Panc1 (cell line): ENCODE data around the gene GLUL. TPM values are rescaled to one million over a fixed set of nuclear protein-coding genes. Genes with fewer than 3 reads are reported as not detected.

Source experiments
- ATAC-seq: fragments of 200-7000 bp; cut with Tn5 transposase; 2 replicates; pipeline ENCODE4 v1.9.1; 2020; ENCODE audit warnings: mild to moderate bottlenecking, moderate library complexity
- BruUV-seq: library from RNA; stranded (reverse); fragments of 400-500 nt; replicated peaks from 2 replicates; lab custom pipeline; 2021; lab: Mats Ljungman, UMichigan
- CTCF ChIA-PET: fragments of 300-600 bp; sonication (Branson Sonifier 250); formaldehyde crosslinking; loops from one replicate; lab custom pipeline; 2022; ENCODE audit warnings: antibody characterized with exemption; lab: Charles Lee
- POLR2A ChIA-PET: fragments of 300-600 bp; sonication (Branson Sonifier 250); formaldehyde crosslinking; loops from one replicate; lab custom pipeline; 2022; ENCODE audit warnings: antibody characterized with exemption; lab: Charles Lee
- DNase-seq: peaks from one replicate; pipeline ENCODE4 v3.0.0-alpha.2; 2010; ENCODE audit warnings: low read depth, low spot score
- H3K27ac ChIP-seq: 2 replicates; pipeline ENCODE4 v1.5.1; 2011; ENCODE audit warnings: mild to moderate bottlenecking, low read length, inconsistent platforms
- H3K27me3 ChIP-seq: fragments of 200-500 bp; sonication (Bioruptor generic); 2 replicates; pipeline ENCODE4 v1.6.0; 2014; ENCODE audit warnings: low read length, inconsistent platforms; ENCODE audit not compliant: control insufficient read depth, insufficient read depth
- H3K36me3 ChIP-seq: fragments of 200-500 bp; sonication (Bioruptor generic); 2 replicates; pipeline ENCODE4 v1.5.1; 2014; ENCODE audit warnings: inconsistent platforms, mild to moderate bottlenecking, low read length, moderate library complexity; ENCODE audit not compliant: control insufficient read depth, insufficient read depth
- H3K4me1 ChIP-seq: 2 replicates; pipeline ENCODE4 v1.5.1; 2011; ENCODE audit warnings: inconsistent platforms, mild to moderate bottlenecking, low read length, moderate library complexity; ENCODE audit not compliant: control insufficient read depth, insufficient read depth
- H3K4me3 ChIP-seq, 2 experiments: 2 replicates each; pipeline ENCODE4 v1.5.1; 2011 to 2012; ENCODE audit warnings: low read depth in 2 of 2, low read length in 2 of 2, mild to moderate bottlenecking in 2 of 2, inconsistent platforms in 1 of 2, moderate library complexity in 1 of 2
- H3K9me3 ChIP-seq: fragments of 200-500 bp; sonication (Bioruptor generic); 2 replicates; pipeline ENCODE4 v1.5.1; 2014; ENCODE audit warnings: low read depth, mild to moderate bottlenecking, inconsistent platforms, low read length, moderate library complexity; ENCODE audit not compliant: control insufficient read depth, insufficient read depth
- POLR2AphosphoS5 ChIP-seq: IDR thresholded peaks from 2 replicates; pipeline ENCODE4 v1.6.1; 2012; ENCODE audit warnings: mild to moderate bottlenecking, low read depth, low read length, moderate library complexity
- REST ChIP-seq, 2 experiments: IDR thresholded peaks; 2 replicates each; pipeline ENCODE4 v1.6.1; 2011 to 2012; ENCODE audit warnings: low read depth in 2 of 2, control low read depth in 1 of 2, low read length in 1 of 2, mild to moderate bottlenecking in 1 of 2, moderate library complexity in 1 of 2; ENCODE audit not compliant: insufficient read depth in 1 of 2
- SIN3A ChIP-seq: IDR thresholded peaks from 2 replicates; pipeline ENCODE4 v1.6.1; 2012; ENCODE audit warnings: low read depth, mild to moderate bottlenecking, low read length, moderate library complexity, borderline replicate concordance; ENCODE audit not compliant: insufficient read depth
- TCF7L2 ChIP-seq: IDR thresholded peaks from 2 replicates; pipeline ENCODE4 v1.6.1; 2011; ENCODE audit warnings: mild to moderate bottlenecking, low read depth, low read length, inconsistent platforms
- in situ Hi-C: cut with HindIII; loops from 2 replicates; pipeline ENCODE4 v1.10.0; 2016; ENCODE audit warnings: low sequenced_read_pairs, low pct_unique_long_range_greater_than_20kb
- intact Hi-C: fragments of 100-400 bp; cut with micrococcal nuclease; formaldehyde crosslinking; loops from one replicate; pipeline ENCODE4 v1.10.0; 2022; ENCODE audit not compliant: unreplicated experiment
- total RNA-seq: library from RNA; stranded (reverse); gene quantifications from one replicate; pipeline ENCODE4 v1.2.1, GENCODE V29; 2021; ENCODE audit not compliant: unreplicated experiment
- TF ChIP-seq, protein P1 (sequence below): fragments of 450-650 bp; IDR thresholded peaks from 2 replicates; pipeline ENCODE4 v1.5.1; 2017; ENCODE audit warnings: mild to moderate bottlenecking

Gene GLUL
- total RNA-seq, 1 experiment from 2014 or later: 55.2 TPM

- no peak for TF ChIP-seq SIN3A
- TF ChIP-seq TCF7L2: no peak
- no peak for TF ChIP-seq REST (IDR thresholded peaks at IDR 0.05; ENCODE audit: insufficient read depth in 1 of 2, low read depth in 2 of 2, low read length in 1 of 2)
- TF ChIP-seq POLR2AphosphoS5: no peak
- Histone ChIP-seq H3K4me1 (no peaks in the 10 kb centered on the region), H3K4me3 (no peak overlapping the region), H3K9me3 (no peaks in the 10 kb centered on the region), H3K27me3 (no peaks in the 10 kb centered on the region; the same call in 1 of the 2 replicates), H3K27ac (no peak overlapping the region), H3K36me3 (no peaks in the 10 kb centered on the region)
- in situ Hi-C loops: no loop called here
- intact Hi-C loops: no loop called here
- ChIA-PET POLR2A (no interaction called here), CTCF (interaction anchor here (0.6 kb wide), 1 partner anchor 338 kb away, joined by 3 read pairs; no protein-coding TSS in a partner anchor)
- BruUV-seq: no TSS peak
- ATAC-seq (no peak), DNase-seq (no peak)
Measured at GRCh38 chr1:182408435-182409075, 17.0 kb upstream of the GLUL start.

DNA sequence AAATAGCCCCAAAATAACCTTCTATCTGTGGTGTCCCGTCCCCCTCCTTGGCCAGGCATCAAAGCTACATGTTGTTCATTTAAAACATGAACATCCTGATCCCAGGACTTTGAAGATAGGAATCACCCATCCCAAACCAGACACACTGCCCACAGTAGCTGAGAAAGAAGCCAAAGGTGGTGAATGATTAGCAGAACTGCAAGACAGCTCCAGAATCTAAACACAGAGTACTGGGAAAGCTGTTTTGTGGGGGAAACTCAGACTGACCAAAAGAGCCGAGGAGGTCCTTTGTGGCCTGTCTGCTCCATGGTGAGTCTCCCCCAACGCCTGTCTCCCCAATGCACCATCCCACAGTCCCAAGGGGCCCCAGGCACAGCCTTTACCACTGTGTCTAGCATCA is 16.1 kb upstream of the GLUL start:
- no peaks in the 10 kb centered on the region for H3K9me3 ChIP-seq
- TF ChIP-seq POLR2AphosphoS5 (no peak), REST (IDR thresholded peaks at IDR 0.05; ENCODE audit: insufficient read depth in 1 of 2, low read depth in 2 of 2, low read length in 1 of 2) (no peak), TCF7L2 (no peak), SIN3A (no peak)
- TF ChIP-seq, protein P1, sequence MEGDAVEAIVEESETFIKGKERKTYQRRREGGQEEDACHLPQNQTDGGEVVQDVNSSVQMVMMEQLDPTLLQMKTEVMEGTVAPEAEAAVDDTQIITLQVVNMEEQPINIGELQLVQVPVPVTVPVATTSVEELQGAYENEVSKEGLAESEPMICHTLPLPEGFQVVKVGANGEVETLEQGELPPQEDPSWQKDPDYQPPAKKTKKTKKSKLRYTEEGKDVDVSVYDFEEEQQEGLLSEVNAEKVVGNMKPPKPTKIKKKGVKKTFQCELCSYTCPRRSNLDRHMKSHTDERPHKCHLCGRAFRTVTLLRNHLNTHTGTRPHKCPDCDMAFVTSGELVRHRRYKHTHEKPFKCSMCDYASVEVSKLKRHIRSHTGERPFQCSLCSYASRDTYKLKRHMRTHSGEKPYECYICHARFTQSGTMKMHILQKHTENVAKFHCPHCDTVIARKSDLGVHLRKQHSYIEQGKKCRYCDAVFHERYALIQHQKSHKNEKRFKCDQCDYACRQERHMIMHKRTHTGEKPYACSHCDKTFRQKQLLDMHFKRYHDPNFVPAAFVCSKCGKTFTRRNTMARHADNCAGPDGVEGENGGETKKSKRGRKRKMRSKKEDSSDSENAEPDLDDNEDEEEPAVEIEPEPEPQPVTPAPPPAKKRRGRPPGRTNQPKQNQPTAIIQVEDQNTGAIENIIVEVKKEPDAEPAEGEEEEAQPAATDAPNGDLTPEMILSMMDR: no peak
- H3K36me3 ChIP-seq: no peaks in the 10 kb centered on the region
- H3K27ac ChIP-seq: no peak overlapping the region
- ATAC-seq (no peak), DNase-seq (no peak)
- in situ Hi-C loops: no loop called here
- BruUV-seq: no TSS peak
- ChIA-PET POLR2A (no interaction called here), CTCF (no interaction called here)
- intact Hi-C loops: no loop called here
- H3K27me3 ChIP-seq: no peaks in the 10 kb centered on the region; the same call in 1 of the 2 replicates
- H3K4me1 ChIP-seq: no peaks in the 10 kb centered on the region
- no peak overlapping the region for H3K4me3 ChIP-seq
